T-helper 22 cell (primary cell): Measurements from ENCODE around the gene RIT1.

ENCODE experiments used
- DNase-seq: peaks from one replicate; pipeline ENCODE4 v3.0.0-alpha.2; 2020; ENCODE audit warnings: low read depth

The RIT1 gene

GRCh38 chr1:155892796-155893195 lies 18.4 kb downstream of the RIT1 start:
- no peak for DNase-seq

- no peak for DNase-seq
Observed at GRCh38 chr1:155890251-155890650, 20.9 kb downstream of the RIT1 start.

- no peak for DNase-seq
Observed at GRCh38 chr1:155889566-155889965, 21.6 kb downstream of the RIT1 start.

- DNase-seq, result no peak
Observed at GRCh38 chr1:155888481-155888880, 22.7 kb downstream of the RIT1 start.

DNA sequence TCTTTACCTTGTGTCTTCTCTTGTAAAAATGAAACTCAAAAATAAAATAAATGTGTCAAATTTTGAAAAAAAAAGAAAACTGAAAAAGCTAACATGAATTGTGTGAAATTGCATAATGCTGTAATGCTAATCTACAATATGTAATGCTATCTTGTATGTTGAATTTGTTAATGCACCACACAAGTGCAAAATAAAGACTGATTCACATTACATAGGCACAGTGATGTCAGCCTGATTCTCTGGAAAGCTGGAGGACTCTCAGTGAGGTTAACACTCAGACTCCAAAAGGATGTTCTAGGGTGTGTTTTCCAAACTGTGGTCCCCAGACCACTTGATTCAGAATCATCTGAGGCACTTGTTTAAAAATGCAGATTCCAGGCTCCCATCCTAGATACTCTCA lies 26.2 kb downstream of the RIT1 start:
- DNase-seq, result no peak

- DNase-seq, result no peak
Observed at GRCh38 chr1:155884031-155884960, 26.9 kb downstream of the RIT1 start.

DNA sequence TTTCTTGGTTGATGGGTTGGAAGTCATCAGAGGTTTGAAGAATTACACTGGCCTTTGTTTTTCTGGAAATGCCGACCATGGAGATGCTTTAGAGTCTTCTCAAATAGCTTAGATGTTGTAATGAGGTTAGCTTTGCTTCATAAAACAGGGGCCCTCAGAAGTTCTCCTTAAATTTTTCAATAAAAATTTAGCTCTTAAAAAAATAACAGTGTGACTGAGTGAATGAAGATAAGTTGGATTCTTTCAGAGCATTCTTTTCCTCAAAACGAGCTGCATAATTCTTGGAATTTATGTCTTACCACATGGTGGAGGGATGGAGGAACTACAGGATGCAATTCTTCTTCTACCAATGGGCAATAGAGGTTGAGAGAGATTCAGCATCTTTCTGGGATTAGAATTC lies 28.4 kb downstream of the RIT1 start:
- no peak for DNase-seq

GRCh38 chr1:155882235-155882634 lies 28.9 kb downstream of the RIT1 start:
- DNase-seq, result no peak

DNA sequence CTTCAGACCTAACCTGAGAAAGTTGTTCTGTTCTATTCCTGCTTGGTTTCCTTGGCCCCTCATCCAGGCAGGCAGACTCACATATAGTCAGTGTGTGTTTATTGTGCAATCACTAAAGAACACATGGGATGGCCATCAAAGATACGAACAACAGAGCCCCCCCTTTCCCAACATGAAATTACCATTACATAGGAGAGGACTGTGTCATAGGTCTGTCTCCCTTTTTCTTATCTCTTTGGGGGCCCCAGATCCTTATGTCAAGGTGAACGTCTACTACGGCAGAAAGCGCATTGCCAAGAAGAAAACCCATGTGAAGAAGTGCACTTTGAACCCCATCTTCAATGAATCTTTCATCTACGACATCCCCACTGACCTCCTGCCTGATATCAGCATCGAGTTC lies 30.2 kb downstream of the RIT1 start:
- no peak for DNase-seq

DNA sequence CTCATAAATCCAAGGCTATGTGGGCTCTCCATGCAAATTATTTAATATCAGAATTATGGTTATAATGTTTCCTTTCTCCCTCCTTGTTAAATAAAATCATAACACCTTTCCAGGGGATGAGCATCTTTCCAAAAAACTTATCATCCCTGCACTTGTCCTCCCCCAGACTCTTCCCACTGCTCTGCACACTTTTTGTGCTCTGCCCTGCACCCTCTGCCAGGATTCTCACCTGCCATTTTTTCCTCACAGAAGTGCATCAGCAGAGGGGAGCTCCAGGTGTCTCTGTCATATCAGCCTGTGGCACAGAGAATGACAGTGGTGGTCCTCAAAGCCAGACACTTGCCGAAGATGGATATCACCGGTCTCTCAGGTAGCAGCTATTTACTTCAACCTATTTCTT lies 30.9 kb downstream of the RIT1 start:
- DNase-seq, result no peak

DNA sequence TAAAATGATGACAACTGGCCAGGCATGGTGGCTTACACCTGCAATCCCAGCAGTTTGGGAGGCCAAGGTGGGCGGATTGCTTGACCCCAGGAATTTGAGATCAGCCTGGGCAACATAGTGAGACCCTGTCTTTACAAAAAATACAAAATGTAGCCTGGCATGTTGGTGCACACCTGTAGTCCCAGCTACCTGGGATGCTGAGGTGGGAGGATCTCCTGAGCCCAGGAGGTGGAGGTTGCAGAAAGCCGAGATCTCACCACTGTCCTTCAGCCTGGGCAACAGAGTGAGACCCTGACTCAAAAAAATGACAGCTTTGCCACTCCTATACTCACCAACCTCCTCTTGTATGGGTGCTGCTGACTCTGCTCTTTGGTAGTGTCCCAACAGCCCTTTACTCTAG lies 33.2 kb downstream of the RIT1 start:
- no peak for DNase-seq

GRCh38 chr1:155873860-155874259 lies 37.3 kb downstream of the RIT1 start:
- DNase-seq, result no peak

DNA sequence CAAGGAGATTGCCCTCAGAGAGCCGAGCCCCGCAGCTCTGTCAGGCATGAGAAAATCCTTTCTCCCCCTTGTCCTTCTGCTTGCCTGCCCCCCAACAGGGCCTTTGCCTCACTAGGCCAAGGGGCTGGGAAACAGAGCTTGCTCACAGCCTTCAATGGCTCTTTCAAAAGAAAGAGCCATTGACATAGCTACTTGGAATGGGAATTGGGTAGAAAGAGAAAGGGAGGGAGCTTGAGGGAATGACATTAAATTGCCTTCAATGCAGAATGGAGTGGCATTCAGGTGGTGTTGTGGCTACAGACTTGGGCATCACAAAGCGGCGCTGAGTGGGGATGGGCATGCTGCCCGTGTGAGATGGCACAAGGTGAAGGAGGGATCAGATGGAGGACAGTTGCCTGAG lies 38.6 kb downstream of the RIT1 start:
- DNase-seq, result no peak

GRCh38 chr1:155871390-155871789 lies 39.8 kb downstream of the RIT1 start:
- no peak for DNase-seq

- DNase-seq, result no peak
Observed at GRCh38 chr1:155867766-155868165, 43.4 kb downstream of the RIT1 start.

DNA sequence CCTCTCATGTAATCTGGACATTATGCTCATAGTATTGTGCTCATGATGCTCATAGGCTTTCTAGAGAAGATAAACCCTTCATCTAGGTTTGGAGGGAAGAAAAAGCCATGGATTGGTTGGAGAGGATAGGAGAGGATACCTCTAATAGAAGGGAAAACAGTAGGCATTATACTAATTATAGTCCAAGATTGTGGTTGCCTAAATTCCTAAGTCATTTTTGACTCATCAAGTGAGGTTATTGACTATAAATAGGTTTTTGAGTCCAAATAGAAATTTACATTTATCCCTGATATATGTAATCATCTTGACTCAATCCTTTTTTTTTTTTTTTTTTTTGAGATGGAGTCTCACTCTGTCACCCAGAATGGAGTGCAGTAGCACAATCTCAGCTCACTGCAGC lies 46.8 kb downstream of the RIT1 start:
- DNase-seq, result no peak

GRCh38 chr1:155861896-155862295 lies 49.3 kb downstream of the RIT1 start:
- DNase-seq, result no peak

DNA sequence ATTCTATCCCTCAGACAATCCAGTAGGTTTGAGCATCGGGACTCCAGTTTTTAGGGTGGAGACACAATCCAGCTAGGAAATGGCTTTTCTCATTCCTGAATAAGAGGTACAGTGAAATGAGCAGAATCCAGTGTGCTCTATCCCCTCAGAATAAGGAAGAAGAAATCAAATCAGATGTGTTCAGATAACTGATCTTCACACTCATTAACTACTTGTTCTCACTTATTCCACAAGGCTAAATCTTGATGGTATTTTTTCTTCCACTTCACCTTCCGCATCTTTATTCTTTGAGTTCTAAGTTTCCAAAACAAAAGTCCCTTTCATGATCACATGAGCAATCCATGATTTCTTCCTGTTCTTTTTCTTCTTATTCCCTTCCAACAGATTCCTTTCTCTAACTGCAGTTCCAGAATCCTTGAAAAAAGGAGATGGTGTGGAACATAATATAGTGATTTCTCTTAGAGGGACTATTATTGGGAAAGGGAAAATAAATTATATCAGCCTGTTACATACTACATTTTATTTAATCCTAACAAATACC lies 50.1 kb downstream of the RIT1 start:
- DNase-seq, result no peak

- DNase-seq, result peak; percentile 52
Observed at GRCh38 chr1:155859881-155860871, 51.0 kb downstream of the RIT1 start.

DNA sequence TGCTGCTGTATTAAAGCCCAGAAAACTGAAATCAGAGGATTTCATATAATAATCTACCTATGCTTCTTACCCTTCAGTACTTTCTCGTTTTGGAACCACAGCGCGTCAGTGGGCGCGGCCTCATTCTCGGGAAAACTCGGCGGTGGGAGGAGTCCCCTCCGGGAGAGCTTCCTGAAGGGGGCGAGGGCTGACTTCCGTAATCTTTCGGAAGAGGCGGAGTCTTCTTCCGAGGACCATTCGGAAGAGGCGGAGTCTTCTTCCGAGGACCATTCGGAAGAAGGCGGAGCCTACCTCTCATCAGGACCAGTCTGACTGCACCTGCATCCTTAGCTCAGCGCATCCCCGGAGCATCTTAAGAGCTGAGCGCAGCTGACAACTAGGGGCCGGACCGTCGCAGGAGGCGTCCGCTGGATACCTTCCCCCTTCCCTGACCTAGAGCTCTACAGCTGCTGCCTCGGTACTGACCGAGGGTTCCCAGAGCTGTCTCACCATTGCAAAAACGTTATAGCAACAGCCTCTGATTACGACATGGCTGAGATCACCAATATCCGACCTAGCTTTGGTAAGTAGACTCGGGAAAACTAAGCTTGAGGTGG lies 51.8 kb downstream of the RIT1 start, which contains the start of gene SYT11:
SYT11 (plus strand) TSS at position 334 of the 596 bp plus-strand sequence; CDS start at position 529, 195 bp downstream.
- DNase-seq, result peak; percentile 86

GRCh38 chr1:155858800-155859233 lies 52.3 kb downstream of the RIT1 start:
- DNase-seq, result no peak
